ENCODE results near the gene CNST.

Gene CNST

GRCh38 chr1:246526915-246527314 lies 39.3 kb upstream of the CNST start:
- no peaks in the 10 kb centered on the region for H3K27me3 ChIP-seq (ENCODE audit: insufficient read depth, low read depth, severe bottlenecking)
- no peak overlapping the region for H3K27ac ChIP-seq
- DNase-seq: no peak
- no peak overlapping the region for H3K4me3 ChIP-seq (ENCODE audit: low read depth, low read length)
- H3K9me3 ChIP-seq (ENCODE audit: severe bottlenecking): peaks cover 20% of the 10 kb centered on the region
- H3K36me3 ChIP-seq: no peaks in the 10 kb centered on the region
- no peak for TF ChIP-seq CTCF (IDR thresholded peaks at IDR 0.05; ENCODE audit: low read depth, low read length)

- Histone ChIP-seq H3K36me3 (no peaks in the 10 kb centered on the region), H3K4me3 (ENCODE audit: low read depth, low read length) (no peak overlapping the region), H3K9me3 (ENCODE audit: severe bottlenecking) (peaks cover 25% of the 10 kb centered on the region), H3K27me3 (ENCODE audit: insufficient read depth, low read depth, severe bottlenecking) (no peaks in the 10 kb centered on the region), H3K27ac (no peak overlapping the region)
- DNase-seq: no peak
- TF ChIP-seq CTCF (IDR thresholded peaks at IDR 0.05; ENCODE audit: low read depth, low read length): no peak
Measured at GRCh38 chr1:246527402-246528088, 38.7 kb upstream of the CNST start.

GRCh38 chr1:246528933-246529731 lies 37.1 kb upstream of the CNST start:
- H3K9me3 ChIP-seq (ENCODE audit: severe bottlenecking): peaks cover 25% of the 10 kb centered on the region
- peak; percentile 55 for TF ChIP-seq CTCF (IDR thresholded peaks at IDR 0.05; ENCODE audit: low read depth, low read length)
- no peak overlapping the region for H3K27ac ChIP-seq
- no peaks in the 10 kb centered on the region for H3K36me3 ChIP-seq
- no peak overlapping the region for H3K4me3 ChIP-seq (ENCODE audit: low read depth, low read length)
- no peaks in the 10 kb centered on the region for H3K27me3 ChIP-seq (ENCODE audit: insufficient read depth, low read depth, severe bottlenecking)
- no peak for DNase-seq

GRCh38 chr1:246530482-246530881 lies 35.8 kb upstream of the CNST start:
- no peak overlapping the region for H3K27ac ChIP-seq
- no peak overlapping the region for H3K4me3 ChIP-seq (ENCODE audit: low read depth, low read length)
- TF ChIP-seq CTCF (IDR thresholded peaks at IDR 0.05; ENCODE audit: low read depth, low read length): no peak
- no peaks in the 10 kb centered on the region for H3K27me3 ChIP-seq (ENCODE audit: insufficient read depth, low read depth, severe bottlenecking)
- peaks cover 25% of the 10 kb centered on the region for H3K9me3 ChIP-seq (ENCODE audit: severe bottlenecking)
- DNase-seq: no peak
- H3K36me3 ChIP-seq: no peaks in the 10 kb centered on the region

GRCh38 chr1:246532519-246532918 lies 33.7 kb upstream of the CNST start:
- no peaks in the 10 kb centered on the region for H3K36me3 ChIP-seq

More at GRCh38 chr1:246532519-246532918, 33.7 kb upstream of the CNST start:
- H3K27me3 ChIP-seq (ENCODE audit: insufficient read depth, low read depth, severe bottlenecking): no peaks in the 10 kb centered on the region
- H3K27ac ChIP-seq: no peak overlapping the region
- TF ChIP-seq CTCF (IDR thresholded peaks at IDR 0.05; ENCODE audit: low read depth, low read length): peak; percentile 45
- H3K9me3 ChIP-seq (ENCODE audit: severe bottlenecking): peaks cover 25% of the 10 kb centered on the region
- DNase-seq: no peak
- no peak overlapping the region for H3K4me3 ChIP-seq (ENCODE audit: low read depth, low read length)
